ENCODE data around the gene TECTA.
A peak's percentile ranks its signal among the peaks of the same experiment; 100 is the strongest.

- TF ChIP-seq, protein P1, sequence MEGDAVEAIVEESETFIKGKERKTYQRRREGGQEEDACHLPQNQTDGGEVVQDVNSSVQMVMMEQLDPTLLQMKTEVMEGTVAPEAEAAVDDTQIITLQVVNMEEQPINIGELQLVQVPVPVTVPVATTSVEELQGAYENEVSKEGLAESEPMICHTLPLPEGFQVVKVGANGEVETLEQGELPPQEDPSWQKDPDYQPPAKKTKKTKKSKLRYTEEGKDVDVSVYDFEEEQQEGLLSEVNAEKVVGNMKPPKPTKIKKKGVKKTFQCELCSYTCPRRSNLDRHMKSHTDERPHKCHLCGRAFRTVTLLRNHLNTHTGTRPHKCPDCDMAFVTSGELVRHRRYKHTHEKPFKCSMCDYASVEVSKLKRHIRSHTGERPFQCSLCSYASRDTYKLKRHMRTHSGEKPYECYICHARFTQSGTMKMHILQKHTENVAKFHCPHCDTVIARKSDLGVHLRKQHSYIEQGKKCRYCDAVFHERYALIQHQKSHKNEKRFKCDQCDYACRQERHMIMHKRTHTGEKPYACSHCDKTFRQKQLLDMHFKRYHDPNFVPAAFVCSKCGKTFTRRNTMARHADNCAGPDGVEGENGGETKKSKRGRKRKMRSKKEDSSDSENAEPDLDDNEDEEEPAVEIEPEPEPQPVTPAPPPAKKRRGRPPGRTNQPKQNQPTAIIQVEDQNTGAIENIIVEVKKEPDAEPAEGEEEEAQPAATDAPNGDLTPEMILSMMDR (IDR thresholded peaks at IDR 0.05): peak; percentile 24; the same call in 1 of the 2 replicates
- no peak for TF ChIP-seq ZFX (IDR thresholded peaks at IDR 0.05; ENCODE audit: borderline replicate concordance)
Measured at GRCh38 chr11:121153472-121153871, 52.4 kb downstream of the TECTA start.

All from 22Rv1 (cell line).